Occipital lobe (tissue), 2 donors: ENCODE measurements around the gene PDZD7. TPM values are rescaled to one million over a fixed set of nuclear protein-coding genes. Genes with fewer than 3 reads are reported as not detected.

Source experiments
- DNase-seq: peaks from one replicate; lab custom pipeline; 2025; lab: John Stamatoyannopoulos, UW
- total RNA-seq: library from RNA; depleted of rRNA; stranded (reverse); fragments of >200 nt; gene quantifications from one replicate; pipeline ENCODE4 v1.2.3, GENCODE V29; 2014

Gene PDZD7
- total RNA-seq, 1 donor from 2014 or later: 4.5 TPM

GRCh38 chr10:101002456-101002855, 28.5 kb downstream of the PDZD7 start:
- no peak for DNase-seq

GRCh38 chr10:101001659-101002035, 29.3 kb downstream of the PDZD7 start:
- no peak for DNase-seq

GRCh38 chr10:101000915-101001658, 29.8 kb downstream of the PDZD7 start:
- DNase-seq: peak; percentile 60

- DNase-seq: no peak
These were observed 30.6 kb downstream of the PDZD7 start for GRCh38 chr10:101000127-101000914.

- DNase-seq: no peak
These were observed 31.2 kb downstream of the PDZD7 start, which contains the start of gene LZTS2 for GRCh38 chr10:100999742-101000126. Gene LZTS2 (plus strand): TSS chr10:100999808. CDS start chr10:101002539, 2,731 bp downstream.

GRCh38 chr10:100998991-100999741, 31.8 kb downstream of the PDZD7 start:
- DNase-seq: peak; percentile 74

GRCh38 chr10:100998183-100998990, 32.5 kb downstream of the PDZD7 start:
- DNase-seq: peak; percentile 82

GRCh38 chr10:100997360-100998182, 33.4 kb downstream of the PDZD7 start:
- DNase-seq: peak; percentile 54

GRCh38 chr10:100996678-100997359, 34.1 kb downstream of the PDZD7 start:
- DNase-seq: no peak

GRCh38 chr10:100995181-100995580, 35.7 kb downstream of the PDZD7 start:
- no peak for DNase-seq

GRCh38 chr10:100993986-100994708, 36.8 kb downstream of the PDZD7 start:
- DNase-seq: no peak

- no peak for DNase-seq
These were observed 41.8 kb downstream of the PDZD7 start for GRCh38 chr10:100989088-100989487.

GRCh38 chr10:100988166-100988565, 42.8 kb downstream of the PDZD7 start:
- DNase-seq: no peak

- no peak for DNase-seq
These were observed 43.3 kb downstream of the PDZD7 start for GRCh38 chr10:100987685-100988049.

GRCh38 chr10:100986952-100987684, 43.8 kb downstream of the PDZD7 start, which contains the start of the genes MRPL43 and TWNK:
Gene MRPL43 (minus strand): TSS chr10:100987497. CDS start chr10:100987443, 54 bp downstream.
Gene TWNK (plus strand): TSS chr10:100987543. CDS start chr10:100988211, 668 bp downstream.
- peak; percentile 79 for DNase-seq

- no peak for DNase-seq
These were observed 44.3 kb downstream of the PDZD7 start for GRCh38 chr10:100986623-100986951.

- no peak for DNase-seq
These were observed 45.6 kb downstream of the PDZD7 start for GRCh38 chr10:100985336-100985735.

- DNase-seq: no peak
These were observed 46.2 kb downstream of the PDZD7 start for GRCh38 chr10:100984672-100985177.
